ENCODE data around the gene IRF2BP2.
"Not testable (repeated sequence)": the region's sequence is repeated elsewhere in the genome, so short reads cannot be mapped to it uniquely, and the experiment has no call there.

Gene IRF2BP2

GRCh38 chr1:234600418-234601281 lies 9.3 kb downstream of the IRF2BP2 start:
- peak in 1 of 2 experiments; percentile 48 for DNase-seq

- DNase-seq: no peak
Measured at GRCh38 chr1:234599617-234600417, 10.2 kb downstream of the IRF2BP2 start.

GRCh38 chr1:234598974-234599616 lies 10.9 kb downstream of the IRF2BP2 start:
- DNase-seq: no peak

GRCh38 chr1:234597894-234598293 lies 12.1 kb downstream of the IRF2BP2 start:
- no peak for DNase-seq

GRCh38 chr1:234595899-234596298 lies 14.1 kb downstream of the IRF2BP2 start:
- no peak for DNase-seq

GRCh38 chr1:234594575-234594974 lies 15.4 kb downstream of the IRF2BP2 start:
- not testable (repeated sequence) for DNase-seq

GRCh38 chr1:234593771-234594504 lies 16.0 kb downstream of the IRF2BP2 start:
- DNase-seq: no peak

GRCh38 chr1:234593109-234593508 lies 16.9 kb downstream of the IRF2BP2 start:
- no peak for DNase-seq

- no peak for DNase-seq
Measured at GRCh38 chr1:234592240-234592639, 17.7 kb downstream of the IRF2BP2 start.

GRCh38 chr1:234591131-234591530 lies 18.8 kb downstream of the IRF2BP2 start:
- no peak for DNase-seq

- no peak for DNase-seq
Measured at GRCh38 chr1:234589854-234590620, 19.9 kb downstream of the IRF2BP2 start.

- no peak for DNase-seq
Measured at GRCh38 chr1:234589064-234589800, 20.7 kb downstream of the IRF2BP2 start.

GRCh38 chr1:234588386-234588785 lies 21.6 kb downstream of the IRF2BP2 start:
- no peak for DNase-seq

GRCh38 chr1:234586892-234587485 lies 23.0 kb downstream of the IRF2BP2 start:
- no peak for DNase-seq

- DNase-seq: no peak
Measured at GRCh38 chr1:234586304-234586703, 23.7 kb downstream of the IRF2BP2 start.

GRCh38 chr1:234585330-234586055 lies 24.5 kb downstream of the IRF2BP2 start:
- no peak for DNase-seq

- DNase-seq: no peak
Measured at GRCh38 chr1:234584926-234585325, 25.1 kb downstream of the IRF2BP2 start.

- DNase-seq: no peak
Measured at GRCh38 chr1:234584420-234584805, 25.6 kb downstream of the IRF2BP2 start.

GRCh38 chr1:234583755-234584419 lies 26.1 kb downstream of the IRF2BP2 start:
- no peak for DNase-seq

Data from cerebellar nuclear complex (tissue), 1 donor.